ENCODE results near the gene MCUB. TPM values are rescaled to one million over a fixed set of nuclear protein-coding genes. Genes with fewer than 3 reads are reported as not detected.
"Not testable (repeated sequence)": the region's sequence is repeated elsewhere in the genome, so short reads cannot be mapped to it uniquely, and the experiment has no call there.

The MCUB gene
- 10 to 100 TPM in 1 of 2 donors, 1 to 10 TPM in 1; 2.9 to 58.3 TPM for total RNA-seq

- intact Hi-C loops (cut with DNase I) = no loop called here
- H3K27ac ChIP-seq = peak within 1 kb of the TSS in 3 of 4 donors; percentile 4 to 75 (median 60)
- DNase-seq (peak; percentile 57 to 81 (median 66)), ATAC-seq (peak; percentile 88)
- peak; percentile 9 to 23 (median 16) for TF ChIP-seq POLR2A (IDR thresholded peaks at IDR 0.05)
- TF ChIP-seq CTCF (IDR thresholded peaks at IDR 0.05) = no peak
- H3K4me3 ChIP-seq = peak within 1 kb of the TSS; percentile 22 to 55
- WGBS, 2 donors = 1% methylated on average over 24 to 68 of the region's 73 CpGs
- H3K27me3 ChIP-seq = no peaks in the 10 kb centered on the region
- H3K4me1 ChIP-seq = peaks cover 18% of the 10 kb centered on the region
- no peaks in the 10 kb centered on the region for H3K36me3 ChIP-seq (replicated peaks in 1 of 2; ENCODE audit: insufficient read depth in 1 of 2, low read depth in 2 of 2)
- H3K9me3 ChIP-seq = no peaks in the 10 kb centered on the region
Measured at GRCh38 chr4:109559983-109560686, at the start of gene MCUB. Gene MCUB, plus strand, starts transcription at chr4:109560246. Its CDS starts 92 bp downstream, at chr4:109560338.

GRCh38 chr4:109510687-109511086 is 49.4 kb upstream of the MCUB start:
- no peaks in the 10 kb centered on the region for H3K9me3 ChIP-seq
- intact Hi-C loops (cut with DNase I) = no loop called here
- no peak overlapping the region for H3K4me3 ChIP-seq
- TF ChIP-seq POLR2A (IDR thresholded peaks at IDR 0.05) = no peak
- TF ChIP-seq CTCF (IDR thresholded peaks at IDR 0.05) = no peak
- DNase-seq (no peak), ATAC-seq (no peak)
- H3K4me1 ChIP-seq = no peaks in the 10 kb centered on the region
- H3K27me3 ChIP-seq = no peaks in the 10 kb centered on the region
- peaks cover 6 to 8% of the 10 kb centered on the region in 2 donors for H3K36me3 ChIP-seq (replicated peaks in 1 of 2; ENCODE audit: insufficient read depth in 1 of 2, low read depth in 2 of 2)
- 22 to 31% methylated on average over 2 of the region's 2 CpGs for WGBS, 2 donors
- no peak overlapping the region for H3K27ac ChIP-seq

- DNase-seq (no peak), ATAC-seq (no peak)
- Histone ChIP-seq H3K9me3 (no peaks in the 10 kb centered on the region), H3K4me3 (no peak overlapping the region), H3K27ac (no peak overlapping the region), H3K27me3 (no peaks in the 10 kb centered on the region), H3K36me3 (replicated peaks in 1 of 2; ENCODE audit: insufficient read depth in 1 of 2, low read depth in 2 of 2) (peaks cover 6 to 8% of the 10 kb centered on the region in 2 donors), H3K4me1 (no peaks in the 10 kb centered on the region)
- WGBS, 2 donors = 49 to 53% methylated on average over 2 of the region's 2 CpGs
- intact Hi-C loops (cut with DNase I) = no loop called here
- TF ChIP-seq POLR2A (IDR thresholded peaks at IDR 0.05) = no peak
- TF ChIP-seq CTCF (IDR thresholded peaks at IDR 0.05) = no peak
Measured at GRCh38 chr4:109511414-109511813, 48.6 kb upstream of the MCUB start.

GRCh38 chr4:109513368-109513767 is 46.7 kb upstream of the MCUB start:
- H3K4me1 ChIP-seq; ATAC-seq; DNase-seq; H3K4me3 ChIP-seq; H3K27me3 ChIP-seq; intact Hi-C loops (cut with DNase I); H3K9me3 ChIP-seq; H3K36me3 ChIP-seq (replicated peaks in 1 of 2; ENCODE audit: insufficient read depth in 1 of 2, low read depth in 2 of 2); H3K27ac ChIP-seq: not testable (repeated sequence)
- WGBS, 2 donors = 88 to 89% methylated on average over 12 of the region's 12 CpGs

- Histone ChIP-seq H3K27ac (no peak overlapping the region), H3K36me3 (replicated peaks in 1 of 2; ENCODE audit: insufficient read depth in 1 of 2, low read depth in 2 of 2) (peaks cover 6 to 41% of the 10 kb centered on the region in 2 donors), H3K4me1 (no peaks in the 10 kb centered on the region), H3K9me3 (no peaks in the 10 kb centered on the region), H3K4me3 (no peak overlapping the region), H3K27me3 (no peaks in the 10 kb centered on the region)
- TF ChIP-seq CTCF (IDR thresholded peaks at IDR 0.05) (no peak), POLR2A (IDR thresholded peaks at IDR 0.05) (no peak)
- intact Hi-C loops (cut with DNase I) = no loop called here
- ATAC-seq (no peak), DNase-seq (no peak)
Measured at GRCh38 chr4:109532182-109532581, 27.9 kb upstream of the MCUB start.
